SU-DHL-6 (cell line): Measurements from ENCODE around the gene ANO10.

Experiments used
- H2AFZ ChIP-seq: fragments of 200-600 bp; sonication (generic); 2 replicates; pipeline ENCODE4 v1.6.1; 2014; ENCODE audit warnings: low read depth, mild to moderate bottlenecking, moderate library complexity, mixed read lengths, antibody characterized with exemption, low read length; ENCODE audit not compliant: severe bottlenecking
- H3F3A ChIP-seq: fragments of 200-600 bp; shearing (Covaris generic); 2 replicates; pipeline ENCODE4 v1.6.0; 2016; ENCODE audit warnings: antibody characterized with exemption, mild to moderate bottlenecking; ENCODE audit not compliant: insufficient read depth
- H3K27ac ChIP-seq: fragments of 200-600 bp; sonication (generic); 2 replicates; pipeline ENCODE4 v1.5.1; 2016; ENCODE audit warnings: low read depth, mild to moderate bottlenecking, low read length, moderate library complexity, mixed read lengths
- H3K27me3 ChIP-seq: fragments of 200-600 bp; sonication (generic), shearing (Covaris generic); 2 replicates; pipeline ENCODE4 v1.6.0; 2014; ENCODE audit warnings: mild to moderate bottlenecking, low read length
- H3K36me3 ChIP-seq: fragments of 200-600 bp; sonication (generic); 2 replicates; pipeline ENCODE4 v1.6.1; 2014; ENCODE audit warnings: mild to moderate bottlenecking, low read length, mixed read lengths
- H3K4me2 ChIP-seq: fragments of 300-600, 200-600 bp; shearing (Covaris generic), sonication (generic); 2 replicates; pipeline ENCODE4 v1.6.0; 2014; ENCODE audit warnings: low read length, low read depth, mild to moderate bottlenecking; ENCODE audit not compliant: poor library complexity, severe bottlenecking
- H3K4me3 ChIP-seq: fragments of 200-600 bp; sonication (generic); 2 replicates; pipeline ENCODE4 v1.5.1; 2014; ENCODE audit warnings: antibody characterized with exemption, low read length, mild to moderate bottlenecking, mixed read lengths; ENCODE audit not compliant: insufficient read depth, poor library complexity, severe bottlenecking
- H3K79me2 ChIP-seq: fragments of 200-600 bp; sonication (generic); 2 replicates; pipeline ENCODE4 v1.6.1; 2014; ENCODE audit warnings: mild to moderate bottlenecking, low read length, moderate library complexity; ENCODE audit not compliant: insufficient read depth
- H3K9ac ChIP-seq: fragments of 200-600 bp; sonication (generic); 2 replicates; pipeline ENCODE4 v1.7.0; 2014; ENCODE audit warnings: mild to moderate bottlenecking, low read length
- H3K9me2 ChIP-seq: fragments of 200-600 bp; sonication (generic); replicated peaks from 2 replicates; pipeline ENCODE4 v1.6.1; 2014; ENCODE audit warnings: low read length; ENCODE audit not compliant: insufficient read depth
- H3K9me3 ChIP-seq: fragments of 200-600 bp; sonication (generic); 2 replicates; pipeline ENCODE4 v1.6.1; 2014; ENCODE audit warnings: low read length, mixed read lengths; ENCODE audit not compliant: insufficient read depth
- H4K20me1 ChIP-seq: fragments of 200-600 bp; sonication (generic); 2 replicates; pipeline ENCODE4 v1.6.1; 2014; ENCODE audit warnings: low read depth, mild to moderate bottlenecking, antibody characterized with exemption, low read length, moderate library complexity, mixed read lengths
- EZH2phosphoT487 ChIP-seq: fragments of 200-600 bp; sonication (generic), shearing (Covaris generic); conservative IDR thresholded peaks from 2 replicates; pipeline ENCODE4 v1.6.1; 2018; ENCODE audit warnings: mild to moderate bottlenecking, antibody characterized with exemption, low read length, moderate library complexity, mixed read lengths
- TF ChIP-seq, protein P1 (sequence below): fragments of 200-600 bp; sonication (generic); IDR thresholded peaks from one replicate; pipeline ENCODE4 v1.5.1; 2017; ENCODE audit warnings: antibody characterized with exemption, mild to moderate bottlenecking, low read length, moderate library complexity; ENCODE audit not compliant: insufficient read depth, poor library complexity, severe bottlenecking

Gene ANO10

DNA sequence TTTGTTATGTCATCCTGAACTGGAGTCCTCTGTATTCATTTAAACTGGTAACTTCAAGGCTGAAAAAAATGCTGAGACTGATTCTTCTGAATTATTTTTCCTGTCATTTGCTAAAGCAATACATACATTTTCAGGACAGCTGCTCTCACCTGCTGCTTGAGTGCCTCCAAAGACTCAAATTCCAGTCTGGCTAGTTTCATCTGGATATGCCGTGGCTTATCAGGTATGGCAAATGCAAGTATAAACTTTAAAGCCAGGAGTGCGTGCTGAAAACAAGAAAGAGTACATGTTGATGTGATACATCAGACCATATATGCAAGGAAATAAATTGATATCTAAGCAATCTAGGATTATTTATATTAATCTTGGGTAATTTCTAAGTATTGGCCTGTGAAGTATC, 189.3 kb downstream of the ANO10 start:
- Histone ChIP-seq H3K9ac (no peak overlapping the region), H3K9me2 (no peaks in the 10 kb centered on the region), H3K4me3 (no peak overlapping the region), H3K27me3 (no peaks in the 10 kb centered on the region), H3K4me2 (no peak overlapping the region), H3K79me2 (no peaks in the 10 kb centered on the region), H4K20me1 (no peaks in the 10 kb centered on the region), H3K9me3 (no peaks in the 10 kb centered on the region), H2AFZ (no peak overlapping the region), H3K36me3 (no peaks in the 10 kb centered on the region), H3F3A (no peaks in the 10 kb centered on the region), H3K27ac (no peak overlapping the region)
- TF ChIP-seq, protein P1, sequence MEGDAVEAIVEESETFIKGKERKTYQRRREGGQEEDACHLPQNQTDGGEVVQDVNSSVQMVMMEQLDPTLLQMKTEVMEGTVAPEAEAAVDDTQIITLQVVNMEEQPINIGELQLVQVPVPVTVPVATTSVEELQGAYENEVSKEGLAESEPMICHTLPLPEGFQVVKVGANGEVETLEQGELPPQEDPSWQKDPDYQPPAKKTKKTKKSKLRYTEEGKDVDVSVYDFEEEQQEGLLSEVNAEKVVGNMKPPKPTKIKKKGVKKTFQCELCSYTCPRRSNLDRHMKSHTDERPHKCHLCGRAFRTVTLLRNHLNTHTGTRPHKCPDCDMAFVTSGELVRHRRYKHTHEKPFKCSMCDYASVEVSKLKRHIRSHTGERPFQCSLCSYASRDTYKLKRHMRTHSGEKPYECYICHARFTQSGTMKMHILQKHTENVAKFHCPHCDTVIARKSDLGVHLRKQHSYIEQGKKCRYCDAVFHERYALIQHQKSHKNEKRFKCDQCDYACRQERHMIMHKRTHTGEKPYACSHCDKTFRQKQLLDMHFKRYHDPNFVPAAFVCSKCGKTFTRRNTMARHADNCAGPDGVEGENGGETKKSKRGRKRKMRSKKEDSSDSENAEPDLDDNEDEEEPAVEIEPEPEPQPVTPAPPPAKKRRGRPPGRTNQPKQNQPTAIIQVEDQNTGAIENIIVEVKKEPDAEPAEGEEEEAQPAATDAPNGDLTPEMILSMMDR, result no peak

DNA sequence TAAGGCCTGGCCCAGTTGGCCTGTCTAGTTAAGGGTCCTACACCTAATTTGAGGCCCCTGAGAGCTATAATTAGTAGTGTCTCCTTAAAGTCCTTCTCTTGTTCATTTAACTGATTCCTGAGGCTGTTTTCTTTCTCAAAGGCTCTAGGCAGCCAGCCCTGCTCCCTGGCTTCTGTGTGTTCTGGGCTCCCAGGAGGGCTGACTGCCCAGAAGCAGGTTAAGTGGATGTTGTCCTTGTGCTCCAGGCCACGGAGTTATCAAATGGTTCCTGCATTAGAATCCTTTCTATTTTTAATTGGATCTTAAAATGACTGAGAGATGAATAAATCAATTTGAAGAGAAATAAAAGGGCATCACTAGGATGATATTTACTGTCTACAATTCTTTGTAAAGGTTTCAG, 195.4 kb downstream of the ANO10 start:
- H3F3A ChIP-seq, result no peaks in the 10 kb centered on the region
- TF ChIP-seq EZH2phosphoT487, result no peak
- H3K27me3 ChIP-seq, result no peaks in the 10 kb centered on the region
- no peak overlapping the region for H3K9ac ChIP-seq
- H3K4me3 ChIP-seq, result no peak overlapping the region
- no peaks in the 10 kb centered on the region for H3K9me3 ChIP-seq
- no peaks in the 10 kb centered on the region for H3K9me2 ChIP-seq
- H3K36me3 ChIP-seq, result no peaks in the 10 kb centered on the region
- no peak overlapping the region for H3K4me2 ChIP-seq
- no peak overlapping the region for H3K27ac ChIP-seq
- H3K79me2 ChIP-seq, result no peaks in the 10 kb centered on the region
- no peak overlapping the region for H2AFZ ChIP-seq
- H4K20me1 ChIP-seq, result no peaks in the 10 kb centered on the region

DNA sequence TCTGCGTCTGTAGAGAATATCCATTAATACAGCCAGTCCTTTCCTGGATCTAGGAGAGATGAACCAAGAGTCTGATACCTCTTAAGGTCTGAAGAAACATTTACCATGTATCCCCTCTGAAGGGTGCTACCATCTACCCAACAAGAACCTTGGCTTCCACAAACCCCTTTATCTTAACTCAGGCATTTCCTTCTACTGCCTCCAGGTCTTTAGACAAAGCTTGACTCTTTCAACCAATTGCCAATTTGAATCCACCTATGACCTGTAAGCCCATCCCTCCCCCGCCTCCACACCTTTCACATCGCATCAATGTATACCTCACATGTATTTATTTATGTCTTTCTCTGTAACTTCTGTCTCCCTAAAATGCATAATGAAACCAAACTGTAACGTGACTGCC, 196.0 kb downstream of the ANO10 start:
- Histone ChIP-seq H3K9ac (no peak overlapping the region), H3K27me3 (no peaks in the 10 kb centered on the region), H3K9me2 (no peaks in the 10 kb centered on the region), H3K27ac (no peak overlapping the region), H2AFZ (no peak overlapping the region), H4K20me1 (no peaks in the 10 kb centered on the region), H3F3A (no peaks in the 10 kb centered on the region), H3K79me2 (no peaks in the 10 kb centered on the region), H3K9me3 (no peaks in the 10 kb centered on the region), H3K4me2 (no peak overlapping the region), H3K4me3 (no peak overlapping the region), H3K36me3 (no peaks in the 10 kb centered on the region)
- TF ChIP-seq EZH2phosphoT487, result no peak

DNA sequence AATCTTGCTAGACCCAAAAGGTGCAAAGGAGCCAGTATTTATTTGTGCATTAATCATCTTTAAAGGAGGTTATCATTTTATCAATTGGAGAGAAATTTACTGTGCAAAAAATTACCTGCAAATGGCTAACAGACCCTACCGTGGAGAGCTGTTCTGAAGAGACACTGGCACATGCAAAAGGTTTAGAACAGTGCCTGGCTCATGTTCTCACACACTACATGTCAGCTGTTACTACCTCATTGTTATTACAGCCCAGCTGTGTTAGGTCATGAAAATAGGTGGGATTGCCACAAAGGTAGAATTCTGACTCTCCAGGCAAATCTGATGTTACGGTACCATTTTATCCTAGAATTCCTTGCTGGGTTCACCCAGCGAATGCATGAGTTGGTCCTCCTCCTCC, 198.2 kb downstream of the ANO10 start:
- no peak overlapping the region for H3K4me2 ChIP-seq
- no peak overlapping the region for H2AFZ ChIP-seq
- no peaks in the 10 kb centered on the region for H3K27me3 ChIP-seq
- TF ChIP-seq, protein P1, result no peak
- no peak for TF ChIP-seq EZH2phosphoT487
- no peaks in the 10 kb centered on the region for H3K9me2 ChIP-seq
- no peaks in the 10 kb centered on the region for H3F3A ChIP-seq
- no peaks in the 10 kb centered on the region for H3K79me2 ChIP-seq
- no peak overlapping the region for H3K9ac ChIP-seq
- no peaks in the 10 kb centered on the region for H3K36me3 ChIP-seq
- no peaks in the 10 kb centered on the region for H3K9me3 ChIP-seq
- H3K27ac ChIP-seq, result no peak overlapping the region
- no peak overlapping the region for H3K4me3 ChIP-seq
- H4K20me1 ChIP-seq, result no peaks in the 10 kb centered on the region
